Activated CD8-positive, alpha-beta T cell treated with anti-CD3 and anti-CD28 coated beads for 36 hours (primary cell): ENCODE results near the gene TBXA2R. TPM values are rescaled to one million over a fixed set of nuclear protein-coding genes. Genes with fewer than 3 reads are reported as not detected.

Source experiments
- ATAC-seq: fragments of 200-7000 bp; cut with Tn5 transposase; one replicate; pipeline ENCODE4 v1.10.0; 2021; ENCODE audit warnings: mild to moderate bottlenecking, moderate library complexity
- CTCF ChIA-PET: fragments of 350-600 bp; sonication (Branson Sonifier 250); formaldehyde crosslinking; loops from one replicate; lab custom pipeline; 2021; ENCODE audit warnings: antibody characterized with exemption; lab: Charles Lee
- POLR2A ChIA-PET: fragments of 350-600 bp; sonication (Branson Sonifier 250); formaldehyde crosslinking; loops from one replicate; lab custom pipeline; 2021; ENCODE audit warnings: antibody characterized with exemption; lab: Charles Lee
- DNase-seq: peaks from one replicate; pipeline ENCODE4 v3.0.0-alpha.2; 2020
- H3K27ac Mint-ChIP-seq: one replicate; pipeline ENCODE4 v1.8.0; 2021; ENCODE audit warnings: mild to moderate bottlenecking, mixed read lengths
- H3K27me3 Mint-ChIP-seq: one replicate; pipeline ENCODE4 v1.8.0; 2021; ENCODE audit warnings: mixed read lengths
- H3K36me3 Mint-ChIP-seq: one replicate; pipeline ENCODE4 v1.8.0; 2021; ENCODE audit warnings: low read depth, mixed read lengths
- H3K4me1 Mint-ChIP-seq: one replicate; pipeline ENCODE4 v1.8.0; 2021; ENCODE audit warnings: low read depth, mixed read lengths
- H3K4me3 Mint-ChIP-seq: one replicate; pipeline ENCODE4 v1.8.0; 2021; ENCODE audit warnings: mild to moderate bottlenecking, moderate library complexity, mixed read lengths
- H3K9me3 Mint-ChIP-seq: one replicate; pipeline ENCODE4 v1.8.0; 2021; ENCODE audit warnings: mixed read lengths
- intact Hi-C: fragments of 100-400 bp; cut with micrococcal nuclease; formaldehyde crosslinking; loops from one replicate; pipeline ENCODE4 v1.10.0; 2022
- total RNA-seq, 2 experiments: library from RNA; stranded (reverse); gene quantifications; one replicate each; pipeline ENCODE4 v1.2.3, GENCODE V29; 2021
- TF ChIP-seq, protein P1 (sequence below): fragments of 200-600 bp; IDR thresholded peaks from one replicate; pipeline ENCODE4 v1.8.0; 2022; ENCODE audit warnings: antibody characterized with exemption, mild to moderate bottlenecking

The TBXA2R gene
- total RNA-seq, 2 experiments from 2014 or later, result 2.7 to 3.0 TPM

DNA sequence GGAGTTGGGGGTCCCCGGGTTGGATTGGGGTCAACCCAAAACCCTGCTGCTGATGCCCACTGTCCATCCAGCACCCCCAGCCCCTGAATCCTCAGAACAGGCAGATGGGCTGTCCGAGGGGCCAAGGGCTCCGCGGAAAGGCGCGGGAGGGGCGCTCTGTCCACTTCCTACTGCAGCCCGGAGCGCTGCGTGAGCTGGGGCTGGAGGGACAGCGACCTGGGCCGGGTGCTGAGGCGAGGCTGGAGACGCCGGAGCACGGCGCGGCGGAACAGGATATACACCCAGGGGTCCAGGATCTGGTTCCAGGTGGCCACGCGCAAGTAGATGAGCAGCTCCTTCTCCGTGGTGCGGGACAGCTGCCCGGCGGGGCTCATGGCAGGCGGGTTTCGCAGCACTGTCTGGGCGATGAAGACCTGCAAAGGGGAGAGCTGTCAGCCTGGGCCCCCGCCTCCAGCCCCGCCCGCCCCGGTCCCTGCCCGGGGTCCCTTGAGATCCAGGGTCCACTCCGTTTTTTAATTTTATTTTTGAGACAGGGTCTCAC lies 11.1 kb downstream of the TBXA2R start:
- TF ChIP-seq, protein P1, sequence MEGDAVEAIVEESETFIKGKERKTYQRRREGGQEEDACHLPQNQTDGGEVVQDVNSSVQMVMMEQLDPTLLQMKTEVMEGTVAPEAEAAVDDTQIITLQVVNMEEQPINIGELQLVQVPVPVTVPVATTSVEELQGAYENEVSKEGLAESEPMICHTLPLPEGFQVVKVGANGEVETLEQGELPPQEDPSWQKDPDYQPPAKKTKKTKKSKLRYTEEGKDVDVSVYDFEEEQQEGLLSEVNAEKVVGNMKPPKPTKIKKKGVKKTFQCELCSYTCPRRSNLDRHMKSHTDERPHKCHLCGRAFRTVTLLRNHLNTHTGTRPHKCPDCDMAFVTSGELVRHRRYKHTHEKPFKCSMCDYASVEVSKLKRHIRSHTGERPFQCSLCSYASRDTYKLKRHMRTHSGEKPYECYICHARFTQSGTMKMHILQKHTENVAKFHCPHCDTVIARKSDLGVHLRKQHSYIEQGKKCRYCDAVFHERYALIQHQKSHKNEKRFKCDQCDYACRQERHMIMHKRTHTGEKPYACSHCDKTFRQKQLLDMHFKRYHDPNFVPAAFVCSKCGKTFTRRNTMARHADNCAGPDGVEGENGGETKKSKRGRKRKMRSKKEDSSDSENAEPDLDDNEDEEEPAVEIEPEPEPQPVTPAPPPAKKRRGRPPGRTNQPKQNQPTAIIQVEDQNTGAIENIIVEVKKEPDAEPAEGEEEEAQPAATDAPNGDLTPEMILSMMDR, result no peak
- CTCF ChIA-PET, result no interaction called here
- POLR2A ChIA-PET, result no interaction called here
- ATAC-seq (no peak), DNase-seq (no peak)
- no peaks in the 10 kb centered on the region for H3K36me3 Mint-ChIP-seq
- H3K27ac Mint-ChIP-seq, result no peak overlapping the region
- intact Hi-C loops, result no loop called here
- no peaks in the 10 kb centered on the region for H3K4me1 Mint-ChIP-seq
- no peaks in the 10 kb centered on the region for H3K9me3 Mint-ChIP-seq
- no peaks in the 10 kb centered on the region for H3K27me3 Mint-ChIP-seq
- H3K4me3 Mint-ChIP-seq, result no peak overlapping the region

DNA sequence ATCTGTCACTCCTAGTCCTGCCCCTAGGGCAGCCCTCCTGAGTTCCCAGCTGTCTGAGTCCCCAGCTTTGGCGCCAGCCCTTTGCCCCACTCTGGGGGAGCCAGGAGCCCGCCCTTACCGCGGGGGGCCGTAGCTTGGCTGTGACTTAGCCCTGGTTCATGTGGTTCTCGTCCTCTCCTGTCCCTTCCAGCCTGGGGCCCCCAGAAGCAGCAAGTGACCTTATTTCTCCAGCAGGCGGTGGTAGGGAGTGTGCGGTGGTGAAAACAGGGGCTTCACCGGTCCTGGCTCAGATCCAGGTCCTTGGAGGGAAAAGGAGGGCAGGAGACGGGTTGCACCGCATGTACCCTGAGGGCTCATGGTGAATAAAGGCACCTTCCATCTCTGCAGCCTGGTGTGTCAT lies 13.5 kb downstream of the TBXA2R start:
- CTCF ChIA-PET, result interaction anchor here (1.0 to 2.4 kb wide), 2 partner anchors 11 to 47 kb away, joined by 3 to 14 read pairs; no protein-coding TSS in a partner anchor
- TF ChIP-seq, protein P1, result no peak
- intact Hi-C loops, result no loop called here
- Mint-ChIP-seq H3K27ac (no peak overlapping the region), H3K4me3 (no peak overlapping the region), H3K36me3 (no peaks in the 10 kb centered on the region), H3K4me1 (no peaks in the 10 kb centered on the region), H3K9me3 (no peaks in the 10 kb centered on the region), H3K27me3 (no peaks in the 10 kb centered on the region)
- POLR2A ChIA-PET, result interaction anchor here (1.0 kb wide), 1 partner anchor 37 kb away, joined by 3 read pairs; no protein-coding TSS in a partner anchor
- DNase-seq, result peak; percentile 22
- peak; percentile 49 for ATAC-seq

GRCh38 chr19:3591876-3592613 lies 14.6 kb downstream of the TBXA2R start:
- H3K27me3 Mint-ChIP-seq, result no peaks in the 10 kb centered on the region
- ChIA-PET CTCF (interaction anchor here (1.1 to 2.4 kb wide), 6 partner anchors 9 to 287 kb away, joined by 3 to 14 read pairs (median 4); no protein-coding TSS in a partner anchor), POLR2A (interaction anchor here (0.7 kb wide), 1 partner anchor 37 kb away, joined by 3 read pairs; no protein-coding TSS in a partner anchor)
- H3K27ac Mint-ChIP-seq, result no peak overlapping the region
- intact Hi-C loops, result no loop called here
- no peak for ATAC-seq
- no peaks in the 10 kb centered on the region for H3K4me1 Mint-ChIP-seq
- DNase-seq, result no peak
- no peaks in the 10 kb centered on the region for H3K36me3 Mint-ChIP-seq
- H3K4me3 Mint-ChIP-seq, result no peak overlapping the region
- TF ChIP-seq, protein P1, result no peak
- no peaks in the 10 kb centered on the region for H3K9me3 Mint-ChIP-seq

- no peak for ATAC-seq
- TF ChIP-seq, protein P1, result no peak
- H3K4me1 Mint-ChIP-seq, result no peaks in the 10 kb centered on the region
- H3K27me3 Mint-ChIP-seq, result no peaks in the 10 kb centered on the region
- no peak overlapping the region for H3K4me3 Mint-ChIP-seq
- ChIA-PET POLR2A (no interaction called here), CTCF (interaction anchor here (1.1 to 2.4 kb wide), 7 partner anchors 10 to 286 kb away, joined by 3 to 14 read pairs (median 4); no protein-coding TSS in a partner anchor)
- no peaks in the 10 kb centered on the region for H3K36me3 Mint-ChIP-seq
- H3K27ac Mint-ChIP-seq, result no peak overlapping the region
- no peak for DNase-seq
- H3K9me3 Mint-ChIP-seq, result no peaks in the 10 kb centered on the region
- intact Hi-C loops, result no loop called here
Measured at GRCh38 chr19:3590991-3591659, 15.6 kb downstream of the TBXA2R start.
